OCI-LY7 (cell line): ENCODE data around the gene INPP5A. TPM values are rescaled to one million over a fixed set of nuclear protein-coding genes. Genes with fewer than 3 reads are reported as not detected.

Experiments used
- BruUV-seq: library from RNA; stranded (reverse); fragments of 400-500 nt; replicated peaks from 2 replicates; lab custom pipeline; 2021; lab: Mats Ljungman, UMichigan
- CTCF ChIA-PET: fragments of 300-600 bp; sonication (Branson Sonifier 250); formaldehyde crosslinking; loops from one replicate; lab custom pipeline; 2022; ENCODE audit warnings: antibody characterized with exemption; ENCODE audit not compliant: unreplicated experiment; lab: Charles Lee
- POLR2A ChIA-PET: fragments of 300-600 bp; sonication (Branson Sonifier 250); formaldehyde crosslinking; loops from one replicate; lab custom pipeline; 2022; ENCODE audit warnings: antibody characterized with exemption; lab: Charles Lee
- DNase-seq: peaks from one replicate; pipeline ENCODE4 v3.0.0-alpha.2; 2015; ENCODE audit warnings: low spot score
- H2AFZ ChIP-seq: fragments of 200-600 bp; sonication (generic), shearing (Covaris generic); 2 replicates; pipeline ENCODE4 v1.6.1; 2014; ENCODE audit warnings: mild to moderate bottlenecking, antibody characterized with exemption, low read length, moderate library complexity
- H3K27ac ChIP-seq: fragments of 200-600 bp; sonication (generic); 2 replicates; pipeline ENCODE4 v1.5.1; 2014; ENCODE audit warnings: mixed run types, low read depth, mild to moderate bottlenecking, moderate library complexity, low read length, inconsistent platforms; ENCODE audit not compliant: poor library complexity, severe bottlenecking
- H3K36me3 ChIP-seq: fragments of 200-600 bp; sonication (generic); 2 replicates; pipeline ENCODE4 v1.6.1; 2014; ENCODE audit warnings: mild to moderate bottlenecking, antibody characterized with exemption, low read length, moderate library complexity, mixed read lengths; ENCODE audit not compliant: insufficient read depth
- H3K4me1 ChIP-seq: fragments of 200-600 bp; sonication (generic); 2 replicates; pipeline ENCODE4 v1.5.1; 2014; ENCODE audit warnings: mild to moderate bottlenecking, low read length; ENCODE audit not compliant: insufficient read depth, poor library complexity, severe bottlenecking
- H3K4me2 ChIP-seq: fragments of 200-600 bp; sonication (generic); 2 replicates; pipeline ENCODE4 v1.6.1; 2014; ENCODE audit warnings: mild to moderate bottlenecking, low read length
- H3K4me3 ChIP-seq: fragments of 200-600 bp; sonication (generic); 2 replicates; pipeline ENCODE4 v1.5.1; 2014; ENCODE audit warnings: mild to moderate bottlenecking, low read depth, low read length; ENCODE audit not compliant: poor library complexity, severe bottlenecking
- H3K79me2 ChIP-seq: fragments of 200-600 bp; sonication (generic); 2 replicates; pipeline ENCODE4 v1.6.1; 2016; ENCODE audit warnings: low read depth, mild to moderate bottlenecking, low read length, moderate library complexity, mixed read lengths; ENCODE audit not compliant: insufficient read depth
- H3K9me2 ChIP-seq: fragments of 200-600 bp; sonication (generic); 2 replicates; pipeline ENCODE4 v1.6.1; 2016; ENCODE audit warnings: mild to moderate bottlenecking, low read length, mixed read lengths; ENCODE audit not compliant: insufficient read depth
- H3K9me3 ChIP-seq: fragments of 200-600 bp; sonication (generic); 2 replicates; pipeline ENCODE4 v1.6.1; 2014; ENCODE audit warnings: mild to moderate bottlenecking, mixed run types, low read length, mixed read lengths
- H4K20me1 ChIP-seq: fragments of 200-600 bp; sonication (generic); 2 replicates; pipeline ENCODE4 v1.6.1; 2014; ENCODE audit warnings: mild to moderate bottlenecking, antibody characterized with exemption, low read length, moderate library complexity, mixed read lengths; ENCODE audit not compliant: insufficient read depth
- EZH2phosphoT487 ChIP-seq: fragments of 200-600 bp; sonication (generic); IDR thresholded peaks from 2 replicates; pipeline ENCODE4 v1.6.1; 2018; ENCODE audit warnings: low read depth, borderline replicate concordance, mild to moderate bottlenecking, mixed run types, antibody characterized with exemption, low read length, moderate library complexity, mixed read lengths
- intact Hi-C: fragments of 100-400 bp; cut with micrococcal nuclease; formaldehyde crosslinking; loops from one replicate; pipeline ENCODE4 v1.10.0; 2022; ENCODE audit not compliant: unreplicated experiment
- total RNA-seq, 2 experiments: library from RNA; depleted of rRNA in 1 of 2; stranded (reverse); fragments of >200 nt in 1 of 2; shearing (Covaris generic) in 1 of 2; gene quantifications; 2 replicates each; pipeline ENCODE4 v1.2.3, GENCODE V29; 2014 to 2022
- TF ChIP-seq, protein P1 (sequence below): fragments of 200-600 bp; sonication (generic); conservative IDR thresholded peaks from 2 replicates; pipeline ENCODE4 v1.5.1; 2014; ENCODE audit warnings: mild to moderate bottlenecking, antibody characterized with exemption, low read length, moderate library complexity, mixed read lengths

INPP5A gene
- total RNA-seq, 2 experiments from 2014 or later = 14.5 to 18.4 TPM

GRCh38 chr10:132608511-132609195, 71.1 kb downstream of the INPP5A start:
- H2AFZ ChIP-seq = no peak overlapping the region
- H4K20me1 ChIP-seq = no peaks in the 10 kb centered on the region
- H3K27ac ChIP-seq = no peak overlapping the region
- H3K79me2 ChIP-seq = no peaks in the 10 kb centered on the region
- intact Hi-C loops = no loop called here
- H3K4me3 ChIP-seq = no peak overlapping the region
- H3K36me3 ChIP-seq = no peaks in the 10 kb centered on the region
- no peak overlapping the region for H3K4me2 ChIP-seq
- POLR2A ChIA-PET = no interaction called here
- BruUV-seq = no TSS peak
- no peaks in the 10 kb centered on the region for H3K9me2 ChIP-seq
- no peaks in the 10 kb centered on the region for H3K9me3 ChIP-seq
- CTCF ChIA-PET = no interaction called here
- no peaks in the 10 kb centered on the region for H3K4me1 ChIP-seq
- TF ChIP-seq, protein P1, sequence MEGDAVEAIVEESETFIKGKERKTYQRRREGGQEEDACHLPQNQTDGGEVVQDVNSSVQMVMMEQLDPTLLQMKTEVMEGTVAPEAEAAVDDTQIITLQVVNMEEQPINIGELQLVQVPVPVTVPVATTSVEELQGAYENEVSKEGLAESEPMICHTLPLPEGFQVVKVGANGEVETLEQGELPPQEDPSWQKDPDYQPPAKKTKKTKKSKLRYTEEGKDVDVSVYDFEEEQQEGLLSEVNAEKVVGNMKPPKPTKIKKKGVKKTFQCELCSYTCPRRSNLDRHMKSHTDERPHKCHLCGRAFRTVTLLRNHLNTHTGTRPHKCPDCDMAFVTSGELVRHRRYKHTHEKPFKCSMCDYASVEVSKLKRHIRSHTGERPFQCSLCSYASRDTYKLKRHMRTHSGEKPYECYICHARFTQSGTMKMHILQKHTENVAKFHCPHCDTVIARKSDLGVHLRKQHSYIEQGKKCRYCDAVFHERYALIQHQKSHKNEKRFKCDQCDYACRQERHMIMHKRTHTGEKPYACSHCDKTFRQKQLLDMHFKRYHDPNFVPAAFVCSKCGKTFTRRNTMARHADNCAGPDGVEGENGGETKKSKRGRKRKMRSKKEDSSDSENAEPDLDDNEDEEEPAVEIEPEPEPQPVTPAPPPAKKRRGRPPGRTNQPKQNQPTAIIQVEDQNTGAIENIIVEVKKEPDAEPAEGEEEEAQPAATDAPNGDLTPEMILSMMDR = no peak
- no peak for TF ChIP-seq EZH2phosphoT487
- no peak for DNase-seq

DNA sequence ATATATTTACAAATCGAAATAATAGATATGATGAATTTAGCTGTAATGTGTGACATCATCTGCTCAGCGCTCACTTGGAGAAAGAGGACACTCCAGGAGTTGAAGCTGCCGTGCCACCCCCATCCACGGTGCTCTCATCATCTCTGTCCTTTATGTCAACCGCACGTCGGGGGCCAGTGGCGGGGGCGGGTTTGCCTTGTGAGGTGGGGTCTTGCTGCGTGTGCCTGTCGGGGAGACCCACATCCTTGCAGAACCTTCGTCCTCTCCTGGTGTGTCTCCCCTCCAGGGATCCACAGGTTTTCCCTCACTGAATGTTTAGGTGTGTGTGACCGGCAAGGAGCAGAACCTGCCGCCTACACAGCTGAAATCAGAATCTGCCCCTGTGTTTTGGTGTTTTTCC, 71.6 kb downstream of the INPP5A start:
- H3K4me3 ChIP-seq = no peak overlapping the region
- intact Hi-C loops = no loop called here
- ChIA-PET POLR2A (no interaction called here), CTCF (no interaction called here)
- no peaks in the 10 kb centered on the region for H3K36me3 ChIP-seq
- H3K4me1 ChIP-seq = no peaks in the 10 kb centered on the region
- no peak for DNase-seq
- TF ChIP-seq, protein P1 = no peak
- TF ChIP-seq EZH2phosphoT487 = no peak
- BruUV-seq = no TSS peak
- no peaks in the 10 kb centered on the region for H3K9me2 ChIP-seq
- no peak overlapping the region for H2AFZ ChIP-seq
- H4K20me1 ChIP-seq = no peaks in the 10 kb centered on the region
- H3K27ac ChIP-seq = no peak overlapping the region
- H3K4me2 ChIP-seq = no peak overlapping the region
- H3K9me3 ChIP-seq = no peaks in the 10 kb centered on the region
- no peaks in the 10 kb centered on the region for H3K79me2 ChIP-seq

DNA sequence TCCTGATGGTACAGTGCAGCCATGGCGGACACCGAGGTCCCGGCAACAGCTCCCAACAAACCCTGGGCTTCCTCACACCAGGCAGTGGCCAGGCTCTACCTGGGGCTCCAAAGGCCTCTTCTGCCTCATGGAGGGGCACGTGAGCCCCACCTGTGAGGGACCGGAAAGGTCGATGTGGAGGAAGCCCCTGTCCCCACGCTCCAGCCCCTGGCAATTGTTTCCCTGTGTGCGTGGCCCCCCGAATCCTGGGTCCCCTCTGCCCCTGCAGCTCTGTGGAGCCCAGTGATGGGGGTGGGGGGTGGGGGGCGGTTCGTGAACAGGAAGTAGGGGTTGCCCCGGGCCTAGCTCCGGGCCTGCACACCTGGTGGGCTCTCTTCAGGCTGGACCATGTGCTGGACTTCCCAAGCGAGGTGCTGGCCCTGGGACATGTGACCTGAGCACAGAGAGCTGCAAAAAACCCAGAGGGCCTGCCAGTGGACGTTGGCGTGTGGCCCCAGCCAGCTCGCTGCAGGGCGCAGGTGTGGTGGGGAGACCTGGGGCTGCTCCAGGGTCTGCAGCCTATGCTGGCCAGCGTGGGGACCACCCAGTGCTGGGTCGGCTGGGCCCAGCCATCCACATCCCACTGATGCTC, 72.6 kb downstream of the INPP5A start:
- CTCF ChIA-PET = no interaction called here
- Histone ChIP-seq H3K4me1 (no peaks in the 10 kb centered on the region), H3K9me2 (no peaks in the 10 kb centered on the region), H3K4me2 (no peak overlapping the region), H2AFZ (no peak overlapping the region), H4K20me1 (no peaks in the 10 kb centered on the region), H3K9me3 (no peaks in the 10 kb centered on the region), H3K36me3 (no peaks in the 10 kb centered on the region), H3K27ac (no peak overlapping the region), H3K4me3 (no peak overlapping the region), H3K79me2 (no peaks in the 10 kb centered on the region)
- no peak for TF ChIP-seq EZH2phosphoT487
- POLR2A ChIA-PET = no interaction called here
- no TSS peak for BruUV-seq
- intact Hi-C loops = no loop called here
- no peak for DNase-seq
